ENCODE results near the gene METTL4.

GRCh38 chr18:2531751-2532150, 39.6 kb downstream of the METTL4 start:
- TF ChIP-seq CTCF (IDR thresholded peaks at IDR 0.05; ENCODE audit: insufficient read depth, low read length) (no peak), POLR2AphosphoS5 (IDR thresholded peaks at IDR 0.05; ENCODE audit: low read depth) (no peak), REST (IDR thresholded peaks at IDR 0.05; ENCODE audit: insufficient replicate concordance, low read depth) (no peak), SPI1 (IDR thresholded peaks at IDR 0.05; ENCODE audit: borderline replicate concordance, low read depth) (no peak)
